ENCODE measurements around the gene ABLIM2. TPM values are rescaled to one million over a fixed set of nuclear protein-coding genes. Genes with fewer than 3 reads are reported as not detected.

The ABLIM2 gene
- total RNA-seq, 1 experiment from 2014 or later, result 6.1 TPM

- H3K9me3 ChIP-seq (ENCODE audit: control insufficient read depth in 1 of 2, insufficient read depth in 1 of 2, low read depth in 1 of 2, low read length in 2 of 2), result no peaks in the 10 kb centered on the region; a peak in 1 of 4 replicates
- intact Hi-C loops (cut with micrococcal nuclease), result no loop called here
- no peaks in the 10 kb centered on the region; a peak in 1 of 4 replicates for H3K4me1 ChIP-seq (ENCODE audit: control insufficient read depth in 1 of 2, insufficient read depth in 2 of 2, low read length in 2 of 2)
- H3K4me2 ChIP-seq (ENCODE audit: low read length), result no peak overlapping the region
- no peaks in the 10 kb centered on the region for H4K20me1 ChIP-seq (ENCODE audit: insufficient read depth)
- ChIA-PET CTCF (no interaction called here), RAD21 (ENCODE audit: low non-redundant PET in 1 of 2, low total read pairs in 2 of 2, uncharacterized antibody in 2 of 2, unreplicated experiment in 2 of 2) (no interaction called here), POLR2A (no interaction called here)
- no TSS peak for BruUV-seq (replicated peaks)
- H2AFZ ChIP-seq (ENCODE audit: low read depth, low read length, poor library complexity, severe bottlenecking), result no peak overlapping the region
- ATAC-seq (no peak), DNase-seq (ENCODE audit: low read depth, low spot score) (no peak)
- H3K4me3 ChIP-seq (replicated peaks in 1 of 2; ENCODE audit: low read depth in 1 of 2, low read length in 2 of 2), result no peak overlapping the region
- no peaks in the 10 kb centered on the region for H3K79me2 ChIP-seq (ENCODE audit: insufficient read depth, low read length)
- TF ChIP-seq CTCF (IDR thresholded peaks at IDR 0.05 in 2 of 3, conservative IDR thresholded peaks at IDR 0.05 in 1 of 3; ENCODE audit: borderline replicate concordance in 1 of 3, insufficient read depth in 1 of 3, low read depth in 2 of 3, low read length in 2 of 3) (no peak), ZNF274 (IDR thresholded peaks at IDR 0.05; ENCODE audit: low read depth, low read length) (no peak), EZH2phosphoT487 (IDR thresholded peaks at IDR 0.05; ENCODE audit: borderline replicate concordance) (no peak), ELF1 (IDR thresholded peaks at IDR 0.05; ENCODE audit: borderline replicate concordance, low read depth) (no peak), JUND (IDR thresholded peaks at IDR 0.05) (no peak), ZBTB33 (IDR thresholded peaks at IDR 0.05; ENCODE audit: extremely low read depth, insufficient replicate concordance, low read length) (no peak), SRF (IDR thresholded peaks at IDR 0.05; ENCODE audit: low read depth) (no peak), ZFX (IDR thresholded peaks at IDR 0.05) (no peak), SIN3A (IDR thresholded peaks at IDR 0.05; ENCODE audit: low read depth) (no peak), FOSL1 (IDR thresholded peaks at IDR 0.05; ENCODE audit: low read depth) (no peak), CBX3 (IDR thresholded peaks at IDR 0.05; ENCODE audit: low read depth) (no peak)
- no peak overlapping the region for H3K27ac ChIP-seq (ENCODE audit: low read depth, low read length)
- no peak overlapping the region for H3K9ac ChIP-seq (ENCODE audit: low read length)
- no peaks in the 10 kb centered on the region for H3K36me3 ChIP-seq (ENCODE audit: control insufficient read depth in 1 of 2, insufficient read depth in 2 of 2, low read length in 2 of 2)
- no peaks in the 10 kb centered on the region for H3K27me3 ChIP-seq (ENCODE audit: insufficient read depth, low read length)
- H3K9me2 ChIP-seq (ENCODE audit: insufficient read depth), result no peaks in the 10 kb centered on the region
These were observed 107.0 kb downstream of the ABLIM2 start for GRCh38 chr4:8051644-8052043.
